ENCODE measurements around the gene ADGRD2. TPM values are rescaled to one million over a fixed set of nuclear protein-coding genes. Genes with fewer than 3 reads are reported as not detected.

ADGRD2 gene
- total and polyA plus RNA-seq, 9 of the 15 experiments (the other 6 are each of a cell fraction or from before 2014, with no cell fraction given), result not detected

- Histone ChIP-seq H3K79me2 (ENCODE audit: control insufficient read depth, insufficient read depth, low read length) (no peaks in the 10 kb centered on the region), H3K27me3 (ENCODE audit: control insufficient read depth in 2 of 2, insufficient read depth in 2 of 2, low read length in 2 of 2) (peaks cover 33 to 74% of the 10 kb centered on the region in 2 experiments), H4K20me1 (replicated peaks; ENCODE audit: control insufficient read depth, insufficient read depth, low read length) (peaks cover 21% of the 10 kb centered on the region), H3K36me3 (ENCODE audit: control insufficient read depth, insufficient read depth, low read length) (no peaks in the 10 kb centered on the region), H3K4me1 (replicated peaks in 1 of 2; ENCODE audit: control insufficient read depth in 2 of 2, insufficient read depth in 2 of 2, low read length in 2 of 2) (peaks cover 0 to 29% of the 10 kb centered on the region in 2 experiments; a peak in 3 of 5 replicates), H3K9me3 (replicated peaks; ENCODE audit: control insufficient read depth, insufficient read depth, low read depth, low read length) (no peaks in the 10 kb centered on the region), H2AFZ (ENCODE audit: low read depth, low read length) (no peak overlapping the region), H3K4me3 (no peak overlapping the region), H3K9me1 (ENCODE audit: control insufficient read depth, insufficient read depth, low read length) (no peaks in the 10 kb centered on the region), H3K4me2 (ENCODE audit: insufficient read depth, low read length) (no peak overlapping the region), H3K27ac (ENCODE audit: extremely low read depth, low read depth, low read length) (no peak overlapping the region), H3K9ac (ENCODE audit: insufficient read depth in 1 of 2, low read depth in 2 of 2, low read length in 2 of 2) (no peak overlapping the region)
- BruUV-seq (replicated peaks), result no TSS peak
- WGBS (ENCODE audit: insufficient coverage, low coverage, missing lambda C conversion rate), result 0% methylated on average over 7 of the region's 13 CpGs
- CTCF ChIA-PET (ENCODE audit: low intra/inter-chr PET ratio), result no interaction called here
- FAIRE-seq (no peak), DNase-seq (ENCODE audit: extremely low read depth in 1 of 4, low spot score in 3 of 4) (no peak), ATAC-seq (no peak)
- intact Hi-C loops (cut with micrococcal nuclease) (no loop called here), in situ Hi-C loops (cut with MboI) (no loop called here)
- no peak for TF ChIP-seq ZC3H11A (IDR thresholded peaks at IDR 0.05; ENCODE audit: low read depth, low read length)
- no peak for TF ChIP-seq HCFC1 (IDR thresholded peaks at IDR 0.05; ENCODE audit: low read depth, low read length)
- POLR2A ChIA-PET, result interaction anchor here (1.5 kb wide), 1 partner anchor 9 kb away, joined by 4 read pairs; no protein-coding TSS in a partner anchor
Observed at GRCh38 chr9:124485201-124485600, 35.0 kb downstream of the ADGRD2 start.

GRCh38 chr9:124485936-124486335 lies 35.7 kb downstream of the ADGRD2 start:
- ChIA-PET POLR2A (no interaction called here), CTCF (ENCODE audit: low intra/inter-chr PET ratio) (no interaction called here)
- intact Hi-C loops (cut with micrococcal nuclease) (no loop called here), in situ Hi-C loops (cut with MboI) (no loop called here)
- DNase-seq (ENCODE audit: extremely low read depth in 1 of 4, low spot score in 3 of 4) (no peak), ATAC-seq (no peak), FAIRE-seq (no peak)
- H3K27me3 ChIP-seq (ENCODE audit: control insufficient read depth in 2 of 2, insufficient read depth in 2 of 2, low read length in 2 of 2), result peaks cover 33 to 74% of the 10 kb centered on the region in 2 experiments
- no peak overlapping the region for H3K4me3 ChIP-seq
- no peaks in the 10 kb centered on the region for H3K79me2 ChIP-seq (ENCODE audit: control insufficient read depth, insufficient read depth, low read length)
- H3K9me3 ChIP-seq (replicated peaks; ENCODE audit: control insufficient read depth, insufficient read depth, low read depth, low read length), result no peaks in the 10 kb centered on the region
- H3K9ac ChIP-seq (ENCODE audit: insufficient read depth in 1 of 2, low read depth in 2 of 2, low read length in 2 of 2), result no peak overlapping the region
- 0% methylated on average over 6 of the region's 15 CpGs for WGBS (ENCODE audit: insufficient coverage, low coverage, missing lambda C conversion rate)
- H4K20me1 ChIP-seq (replicated peaks; ENCODE audit: control insufficient read depth, insufficient read depth, low read length), result peaks cover 21% of the 10 kb centered on the region; the same call in 1 of the 2 replicates
- H2AFZ ChIP-seq (ENCODE audit: low read depth, low read length), result no peak overlapping the region
- H3K27ac ChIP-seq (ENCODE audit: extremely low read depth, low read depth, low read length), result no peak overlapping the region
- no TSS peak for BruUV-seq (replicated peaks)
- peaks cover 0 to 23% of the 10 kb centered on the region in 2 experiments; a peak in 2 of 5 replicates for H3K4me1 ChIP-seq (replicated peaks in 1 of 2; ENCODE audit: control insufficient read depth in 2 of 2, insufficient read depth in 2 of 2, low read length in 2 of 2)
- no peak for TF ChIP-seq KDM1A (IDR thresholded peaks at IDR 0.05)
- no peak overlapping the region for H3K4me2 ChIP-seq (ENCODE audit: insufficient read depth, low read length)
- H3K36me3 ChIP-seq (ENCODE audit: control insufficient read depth, insufficient read depth, low read length), result no peaks in the 10 kb centered on the region
- no peaks in the 10 kb centered on the region for H3K9me1 ChIP-seq (ENCODE audit: control insufficient read depth, insufficient read depth, low read length)

Data from K562 (cell line).